ENCODE results near the gene POLR1D.
"Not testable (repeated sequence)": the region's sequence is repeated elsewhere in the genome, so short reads cannot be mapped to it uniquely, and the experiment has no call there.

Gene POLR1D

DNA sequence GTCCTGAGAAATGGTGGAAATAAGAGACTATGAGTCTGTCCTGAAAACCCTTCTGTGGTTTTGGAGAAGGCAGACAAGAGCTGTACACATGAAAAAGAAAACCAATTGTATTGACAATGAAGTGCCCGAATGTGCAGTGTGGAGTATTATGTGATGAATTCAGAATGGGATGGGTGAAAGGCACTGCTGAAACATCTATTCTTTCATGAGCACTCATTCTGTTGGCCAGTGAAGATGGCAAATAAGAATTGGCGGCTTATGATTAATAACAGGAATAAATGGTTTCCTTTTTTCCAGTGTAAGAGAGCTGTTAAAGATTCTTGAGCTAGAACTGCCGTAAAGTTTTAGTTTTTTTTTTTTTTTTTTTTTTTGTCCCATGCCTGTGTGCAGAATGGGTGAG is 5.7 kb downstream of the POLR1D start:
- no peak overlapping the region for H3K4me3 ChIP-seq (ENCODE audit: low read depth, low read length)
- no peak for DNase-seq (ENCODE audit: low read depth, low spot score)
- ChIA-PET POLR2A (no interaction called here), CTCF (no interaction called here)
- no peak for TF ChIP-seq CTCF (IDR thresholded peaks at IDR 0.05; ENCODE audit: insufficient read depth, low read length, missing control alignments)

DNA sequence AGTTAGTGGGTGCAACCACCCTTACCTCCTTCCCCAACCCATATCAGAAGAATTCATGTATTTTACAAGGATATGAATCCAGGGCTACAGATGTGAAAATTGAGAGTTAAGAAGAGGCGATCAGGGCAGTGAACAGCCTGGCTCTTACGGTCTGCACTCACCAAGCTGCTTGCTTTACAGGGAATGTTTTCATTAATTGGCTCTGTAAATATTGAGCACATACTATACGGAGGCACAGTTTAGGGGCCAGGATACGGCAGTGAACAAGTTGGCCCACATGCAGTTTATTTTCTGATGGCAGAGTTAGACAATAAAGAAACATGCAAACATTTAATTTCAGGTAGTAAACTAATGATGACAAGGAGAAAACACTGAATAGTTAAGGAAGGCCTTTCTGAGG is 6.4 kb downstream of the POLR1D start:
- ChIA-PET CTCF (no interaction called here), POLR2A (no interaction called here)
- no peak overlapping the region for H3K4me3 ChIP-seq (ENCODE audit: low read depth, low read length)
- DNase-seq (ENCODE audit: low read depth, low spot score), result no peak
- TF ChIP-seq CTCF (IDR thresholded peaks at IDR 0.05; ENCODE audit: insufficient read depth, low read length, missing control alignments), result no peak

- H3K4me3 ChIP-seq (ENCODE audit: low read depth, low read length); DNase-seq (ENCODE audit: low read depth, low spot score); POLR2A ChIA-PET: not testable (repeated sequence)
- CTCF ChIA-PET, result interaction anchor here (0.6 kb wide), 1 partner anchor 198 kb away, joined by 3 read pairs; no protein-coding TSS in a partner anchor
Observed at GRCh38 chr13:27628766-27629165, 7.1 kb downstream of the POLR1D start.

- no peak for TF ChIP-seq CTCF (IDR thresholded peaks at IDR 0.05; ENCODE audit: insufficient read depth, low read length, missing control alignments)
- POLR2A ChIA-PET, result no interaction called here
- H3K4me3 ChIP-seq (ENCODE audit: low read depth, low read length), result no peak overlapping the region
- DNase-seq (ENCODE audit: low read depth, low spot score), result no peak
- CTCF ChIA-PET, result interaction anchor here (1.4 kb wide), 1 partner anchor 10 kb away, joined by 3 read pairs; the partner anchor contains the start of gene LNX2
Observed at GRCh38 chr13:27631156-27631555, 9.5 kb downstream of the POLR1D start.

- ChIA-PET CTCF (interaction anchor here (1.4 kb wide), 1 partner anchor 11 kb away, joined by 3 read pairs; the partner anchor contains the start of gene LNX2), POLR2A (no interaction called here)
- TF ChIP-seq CTCF (IDR thresholded peaks at IDR 0.05; ENCODE audit: insufficient read depth, low read length, missing control alignments), result no peak
- DNase-seq (ENCODE audit: low read depth, low spot score), result no peak
- no peak overlapping the region for H3K4me3 ChIP-seq (ENCODE audit: low read depth, low read length)
Observed at GRCh38 chr13:27631665-27632064, 10.0 kb downstream of the POLR1D start.

DNA sequence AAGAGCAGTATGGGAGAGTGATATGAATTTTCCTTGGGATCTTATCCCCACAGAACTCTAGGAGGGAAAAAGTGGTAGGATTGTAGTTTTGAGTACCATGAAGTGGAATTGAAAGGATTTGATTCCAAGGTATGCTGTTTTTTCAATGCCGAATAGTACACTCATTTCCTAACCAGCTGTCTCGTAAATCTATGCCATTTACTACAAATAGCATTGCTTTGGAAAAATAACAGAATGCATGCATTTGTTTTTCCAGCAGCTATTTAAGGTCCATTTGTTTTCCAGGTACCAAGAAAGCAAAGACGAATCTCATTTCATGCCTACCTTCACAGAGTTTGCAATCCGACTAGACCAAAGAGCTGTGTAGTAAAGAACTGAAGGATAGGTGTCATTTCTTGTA is 10.5 kb downstream of the POLR1D start:
- ChIA-PET CTCF (interaction anchor here (0.7 to 1.4 kb wide), 2 partner anchors 11 to 259 kb away, joined by 3 read pairs; partner anchors contain the start of gene LNX2), POLR2A (no interaction called here)
- DNase-seq (ENCODE audit: low read depth, low spot score), result no peak
- no peak overlapping the region for H3K4me3 ChIP-seq (ENCODE audit: low read depth, low read length)
- no peak for TF ChIP-seq CTCF (IDR thresholded peaks at IDR 0.05; ENCODE audit: insufficient read depth, low read length, missing control alignments)

- POLR2A ChIA-PET, result no interaction called here
- no peak overlapping the region for H3K4me3 ChIP-seq (ENCODE audit: low read depth, low read length)
- no peak for TF ChIP-seq CTCF (IDR thresholded peaks at IDR 0.05; ENCODE audit: insufficient read depth, low read length, missing control alignments)
- DNase-seq (ENCODE audit: low read depth, low spot score), result no peak
- CTCF ChIA-PET, result interaction anchor here (0.7 kb wide), 1 partner anchor 259 kb away, joined by 3 read pairs; no protein-coding TSS in a partner anchor
Observed at GRCh38 chr13:27632648-27633047, 11.0 kb downstream of the POLR1D start.
